Ramos (cell line): ENCODE measurements around the gene ZRSR2.

Experiments used
- in situ Hi-C: fragments of 300-500 bp; cut with MboI; formaldehyde crosslinking; loops from one replicate; pipeline ENCODE4 v1.14.3; 2022; ENCODE audit warnings: low sequenced_read_pairs; ENCODE audit not compliant: unreplicated experiment

The ZRSR2 gene

GRCh38 chrX:15843960-15844359 lies 53.7 kb downstream of the ZRSR2 start:
- in situ Hi-C loops = no loop called here

DNA sequence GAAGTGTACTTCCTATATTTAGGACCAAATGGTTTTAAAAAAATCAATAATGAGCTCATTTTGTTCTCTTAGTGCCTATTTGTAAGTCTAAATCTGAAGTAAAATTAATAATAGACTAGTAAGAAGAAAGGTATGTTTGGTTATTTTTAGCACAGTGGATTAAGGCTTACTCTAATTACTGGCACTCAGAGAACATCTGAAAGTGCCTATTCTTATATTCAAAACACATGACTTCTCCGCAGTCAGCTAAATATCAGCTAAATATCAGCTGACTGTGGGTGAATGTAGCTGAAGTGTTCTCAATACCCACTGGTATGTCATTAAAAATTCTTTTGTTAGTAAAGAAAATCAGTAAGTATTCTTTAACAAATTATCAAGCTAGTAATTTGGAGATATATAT lies 58.3 kb downstream of the ZRSR2 start:
- in situ Hi-C loops = no loop called here

DNA sequence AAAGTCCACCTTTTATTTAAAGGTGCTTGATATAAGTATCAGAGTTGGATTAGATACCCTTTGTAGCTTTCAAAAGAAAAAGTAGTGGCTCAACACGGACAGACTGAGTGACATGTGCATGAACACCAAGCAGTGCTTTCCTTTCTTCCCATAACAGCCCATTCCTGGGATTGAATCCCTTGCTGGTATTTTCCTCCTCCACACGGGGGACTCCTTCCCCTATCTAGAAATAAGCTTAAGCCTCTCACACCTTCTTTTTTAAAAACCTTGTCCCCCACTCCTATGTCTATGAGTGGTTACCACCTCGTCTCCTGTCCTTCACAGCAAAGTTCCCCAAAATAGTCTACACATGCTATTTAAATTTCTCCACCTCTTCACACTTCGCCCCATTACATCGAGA lies 59.3 kb downstream of the ZRSR2 start:
- in situ Hi-C loops = no loop called here

DNA sequence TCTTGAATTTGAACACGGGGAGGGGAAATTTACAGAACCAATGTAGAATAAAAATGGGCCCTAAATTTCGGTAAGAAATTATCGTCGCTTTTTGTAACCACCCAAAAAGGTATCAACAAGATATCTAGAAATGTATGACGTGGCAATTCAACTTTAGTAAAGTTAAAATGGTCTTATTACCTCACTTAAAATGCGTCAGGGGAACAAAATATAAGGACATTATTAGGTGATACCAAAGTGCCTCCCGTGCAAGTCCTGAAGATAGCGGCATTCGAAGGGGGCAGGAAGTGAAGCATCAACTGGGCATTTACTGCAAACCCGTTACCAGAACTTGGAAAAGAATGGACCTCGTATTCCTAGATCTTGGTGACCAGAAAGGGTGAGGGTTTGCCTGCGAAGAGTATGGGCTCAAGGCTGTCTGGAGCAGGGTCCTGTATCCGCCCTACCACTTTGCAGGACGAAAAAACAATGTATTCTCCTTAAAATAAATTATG lies 63.3 kb downstream of the ZRSR2 start:
- in situ Hi-C loops = no loop called here

GRCh38 chrX:15854080-15854655 lies 63.9 kb downstream of the ZRSR2 start:
- in situ Hi-C loops = no loop called here

DNA sequence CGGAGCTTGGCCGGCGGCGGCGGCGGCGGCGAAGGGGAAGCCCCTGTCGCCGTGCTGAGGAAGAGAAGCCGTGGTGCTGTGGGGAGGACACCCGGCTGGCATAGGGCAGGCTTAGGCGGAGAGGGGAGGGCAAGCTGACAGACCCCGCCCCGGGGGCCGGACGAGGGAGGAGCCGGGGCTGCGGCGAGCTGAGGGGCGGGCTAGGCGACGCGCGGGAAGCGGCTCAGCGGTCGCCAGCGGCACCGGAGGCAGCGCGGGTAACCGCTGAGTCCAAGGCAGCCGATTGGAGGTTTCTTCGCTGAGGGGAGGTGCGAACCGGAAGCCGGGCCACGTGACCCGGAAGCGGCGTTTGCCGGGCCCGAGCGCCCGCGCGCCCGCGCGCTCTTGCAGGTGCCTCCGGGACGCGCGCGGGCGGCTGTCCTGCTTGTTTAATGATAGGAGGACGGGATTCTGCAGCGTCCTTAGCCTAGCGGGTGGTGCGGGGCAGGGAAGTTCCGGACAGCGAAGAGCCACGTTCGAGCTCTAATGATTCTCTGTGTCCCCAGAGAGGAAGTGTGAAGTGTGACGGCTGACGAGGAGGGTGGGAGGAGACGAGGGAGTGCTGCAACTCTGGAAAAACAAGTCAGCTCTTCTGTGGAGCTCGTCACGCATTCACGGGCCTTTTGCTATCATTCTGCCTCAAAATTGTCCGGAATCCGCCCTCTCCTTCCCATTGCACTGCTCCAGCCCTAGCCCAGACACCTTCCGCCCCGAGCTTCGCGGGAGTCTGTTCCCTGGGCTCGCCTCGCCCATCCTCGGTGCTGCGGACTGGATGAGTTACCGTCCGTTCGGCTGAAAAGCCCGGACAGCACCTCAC lies 64.7 kb downstream of the ZRSR2 start, which contains the start of gene AP1S2:
Gene AP1S2, minus strand, starts transcription at position 102 of the 856 bp plus-strand sequence. CDS start 2,289 bp downstream, outside the sequence.
- in situ Hi-C loops = no loop called here

- in situ Hi-C loops = no loop called here
Measured at GRCh38 chrX:15855568-15856221, 65.4 kb downstream of the ZRSR2 start.

DNA sequence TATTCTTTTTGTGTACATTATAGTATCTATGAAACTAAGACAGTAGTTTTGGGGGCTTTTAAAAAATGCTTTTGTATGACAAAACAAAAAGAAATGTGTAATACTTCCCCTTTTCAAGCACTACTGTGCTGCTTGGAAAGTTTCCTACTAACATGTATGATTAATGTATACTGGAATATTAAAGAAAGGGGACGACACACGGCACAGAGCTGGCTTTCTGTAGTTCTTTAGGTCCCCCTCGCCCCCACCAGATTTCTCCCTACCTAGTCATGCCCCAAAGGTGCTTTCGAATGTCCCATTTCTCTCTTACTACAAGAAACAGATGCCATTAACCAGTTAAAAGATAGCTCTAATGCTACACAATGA lies 65.9 kb downstream of the ZRSR2 start:
- in situ Hi-C loops = no loop called here

- in situ Hi-C loops = no loop called here
Measured at GRCh38 chrX:15856636-15857035, 66.4 kb downstream of the ZRSR2 start.

DNA sequence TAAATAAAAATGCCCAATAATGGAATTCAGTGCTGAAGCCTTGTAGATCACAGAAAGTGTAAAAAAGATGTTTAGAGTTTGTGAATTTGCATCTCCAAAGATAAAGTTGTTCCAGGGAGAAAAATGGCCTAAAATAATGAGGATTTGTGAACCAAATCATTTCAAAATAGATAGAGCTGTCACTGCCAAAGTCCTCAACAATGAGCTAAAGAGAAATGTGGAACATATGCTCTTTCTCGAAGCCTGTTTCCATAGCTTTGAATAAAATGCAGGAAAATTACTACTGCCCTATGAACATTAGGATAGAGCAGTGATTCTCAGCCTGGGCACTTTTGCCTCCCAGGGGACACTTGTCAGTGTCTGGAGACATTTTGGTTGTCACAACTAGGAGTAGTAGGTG lies 67.8 kb downstream of the ZRSR2 start:
- in situ Hi-C loops = no loop called here

- in situ Hi-C loops = no loop called here
Measured at GRCh38 chrX:15860921-15861320, 70.6 kb downstream of the ZRSR2 start.

GRCh38 chrX:15864023-15864422 lies 73.7 kb downstream of the ZRSR2 start:
- in situ Hi-C loops = no loop called here

DNA sequence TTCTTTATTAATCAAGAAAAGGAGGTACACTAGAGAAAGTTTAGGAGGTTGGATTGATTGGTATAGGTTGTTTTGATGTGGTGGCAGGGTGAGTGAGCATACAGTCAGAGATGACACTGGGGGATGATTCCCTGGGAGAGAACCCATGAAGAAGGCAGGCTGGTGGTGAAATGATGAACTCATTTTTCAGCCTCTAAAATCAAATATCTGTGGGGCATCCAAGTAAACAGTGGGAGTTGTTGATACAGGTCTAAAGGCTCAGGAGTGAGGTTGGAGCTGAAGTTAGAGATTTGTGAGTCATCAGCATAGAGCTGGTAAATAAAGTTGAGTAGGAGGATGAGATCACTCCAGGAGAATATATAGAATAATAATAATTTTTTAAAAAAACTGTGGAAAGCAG lies 74.3 kb downstream of the ZRSR2 start:
- in situ Hi-C loops = no loop called here

- in situ Hi-C loops = no loop called here
Measured at GRCh38 chrX:15866147-15866546, 75.9 kb downstream of the ZRSR2 start.

DNA sequence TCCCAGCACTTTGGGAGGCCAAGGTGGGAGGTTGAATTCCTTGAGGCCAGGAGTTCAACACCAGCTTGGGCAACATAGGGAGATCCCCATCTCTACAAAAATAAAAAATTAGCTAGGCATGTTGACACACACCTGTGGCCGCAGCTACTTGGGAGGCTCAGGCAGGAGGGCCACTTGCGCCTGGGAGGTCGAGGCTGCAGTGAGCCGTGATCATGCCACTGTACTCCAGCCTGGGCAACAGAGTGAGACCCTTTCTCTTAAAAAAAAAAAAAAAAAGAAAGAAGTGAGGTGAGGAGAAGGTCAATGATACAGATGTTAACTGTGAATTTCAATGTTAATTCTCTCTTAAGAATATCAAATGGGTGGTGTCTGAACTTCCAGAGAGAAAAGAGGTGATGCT lies 79.4 kb downstream of the ZRSR2 start:
- in situ Hi-C loops = no loop called here

DNA sequence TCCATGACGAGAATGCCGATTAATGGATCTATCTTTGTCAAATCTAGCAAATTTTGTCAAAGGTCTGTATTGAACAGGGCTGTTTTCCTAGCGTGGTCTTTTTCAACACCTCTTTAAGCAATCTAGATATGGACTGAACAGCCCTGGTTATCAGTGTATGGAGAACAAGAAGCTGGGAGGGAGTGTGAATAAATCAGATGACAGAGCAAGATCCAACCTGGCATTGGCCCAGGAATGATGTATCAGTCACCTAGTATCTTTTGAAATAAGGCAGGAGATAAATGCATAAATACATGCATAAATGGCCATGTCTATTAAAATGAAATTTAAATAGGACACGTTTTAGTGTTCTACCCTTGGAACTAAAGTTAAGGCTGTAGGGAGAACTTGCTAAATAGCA lies 80.0 kb downstream of the ZRSR2 start:
- in situ Hi-C loops = no loop called here
